IMR-90 (cell line): ENCODE data around the gene KRT32. TPM values are rescaled to one million over a fixed set of nuclear protein-coding genes. Genes with fewer than 3 reads are reported as not detected.

Experiments
- ATAC-seq: fragments of 200-7000 bp; cut with Tn5 transposase; 2 replicates; pipeline ENCODE4 v1.9.1; 2020; ENCODE audit warnings: low read depth, mild to moderate bottlenecking, moderate library complexity
- BruUV-seq: library from RNA; stranded (reverse); fragments of 400-500 nt; replicated peaks from 2 replicates; lab custom pipeline; 2021; lab: Mats Ljungman, UMichigan
- CTCF ChIA-PET: fragments of 300-600 bp; formaldehyde crosslinking; extraction: SDS; loops from one replicate; lab custom pipeline; 2021; ENCODE audit warnings: antibody characterized with exemption; lab: Yijun Ruan, JAX
- POLR2A ChIA-PET: fragments of 300-600 bp; sonication (Branson Sonifier 250); formaldehyde crosslinking; loops from one replicate; lab custom pipeline; 2022; ENCODE audit warnings: antibody characterized with exemption; ENCODE audit not compliant: unreplicated experiment; lab: Charles Lee
- DNase-seq: peaks from one replicate; pipeline ENCODE4 v3.0.0; 2013
- H2AFZ ChIP-seq: replicated peaks from 2 replicates; pipeline ENCODE3; 2013; ENCODE audit warnings: low read length, mild to moderate bottlenecking; ENCODE audit not compliant: poor library complexity
- H2AK5ac ChIP-seq: 2 replicates; pipeline ENCODE4 v1.6.1; 2013; ENCODE audit warnings: low read depth, low read length, inconsistent platforms
- H2AK9ac ChIP-seq: replicated peaks from 2 replicates; pipeline ENCODE3; 2013; ENCODE audit warnings: mild to moderate bottlenecking, low read depth, low read length, moderate library complexity; ENCODE audit not compliant: poor library complexity
- H2BK120ac ChIP-seq: 2 replicates; pipeline ENCODE4 v1.6.1; 2013; ENCODE audit warnings: low read depth, low read length, inconsistent platforms
- H2BK15ac ChIP-seq: 3 replicates; pipeline ENCODE4 v1.6.1; 2013; ENCODE audit warnings: low read depth, low read length, inconsistent platforms
- H2BK20ac ChIP-seq: 2 replicates; pipeline ENCODE4 v1.6.1; 2013; ENCODE audit warnings: low read depth, mild to moderate bottlenecking, inconsistent platforms, low read length, moderate library complexity
- H2BK5ac ChIP-seq: 2 replicates; pipeline ENCODE4 v1.6.1; 2013; ENCODE audit warnings: mild to moderate bottlenecking, low read depth, low read length, inconsistent platforms; ENCODE audit not compliant: poor library complexity, severe bottlenecking
- H3K14ac ChIP-seq: replicated peaks from 2 replicates; pipeline ENCODE4 v1.6.1; 2013; ENCODE audit warnings: low read depth, low read length, inconsistent platforms
- H3K18ac ChIP-seq: 2 replicates; pipeline ENCODE4 v1.6.1; 2013; ENCODE audit warnings: low read depth, low read length, control low read depth
- H3K23ac ChIP-seq: 2 replicates; pipeline ENCODE4 v1.6.1; 2013; ENCODE audit warnings: low read depth, low read length, inconsistent platforms
- H3K27ac ChIP-seq: 2 replicates; pipeline ENCODE4 v1.5.1; 2013; ENCODE audit warnings: mild to moderate bottlenecking, control low read depth, low read length; ENCODE audit not compliant: insufficient read depth
- H3K27me3 ChIP-seq: 2 replicates; pipeline ENCODE4 v1.6.1; 2013; ENCODE audit warnings: low read length; ENCODE audit not compliant: control insufficient read depth, insufficient read depth
- H3K36me3 ChIP-seq: 2 replicates; pipeline ENCODE4 v1.6.1; 2013; ENCODE audit warnings: low read length, mixed read lengths; ENCODE audit not compliant: control insufficient read depth, insufficient read depth
- H3K4ac ChIP-seq: 2 replicates; pipeline ENCODE4 v1.6.1; 2013; ENCODE audit warnings: low read depth, low read length, inconsistent platforms
- H3K4me1 ChIP-seq: 2 replicates; pipeline ENCODE4 v1.6.1; 2013; ENCODE audit warnings: low read length, mixed read lengths; ENCODE audit not compliant: control insufficient read depth, insufficient read depth
- H3K4me2 ChIP-seq: 2 replicates; pipeline ENCODE4 v1.6.1; 2013; ENCODE audit warnings: low read depth, mild to moderate bottlenecking, control low read depth, low read length, moderate library complexity
- H3K4me3 ChIP-seq: 2 replicates; pipeline ENCODE4 v1.5.1; 2013; ENCODE audit warnings: low read depth, mild to moderate bottlenecking, control low read depth, low read length, moderate library complexity; ENCODE audit not compliant: insufficient read depth
- H3K56ac ChIP-seq: 2 replicates; pipeline ENCODE4 v1.6.1; 2013; ENCODE audit warnings: low read length, inconsistent platforms; ENCODE audit not compliant: insufficient read depth; ENCODE audit errors: extremely low read depth
- H3K79me1 ChIP-seq, 2 experiments: 2 replicates each; pipeline ENCODE4 v1.6.1; 2013; ENCODE audit warnings: low read length in 2 of 2, inconsistent platforms in 1 of 2, low read depth in 1 of 2
- H3K9ac ChIP-seq: 2 replicates; pipeline ENCODE4 v1.6.1; 2013; ENCODE audit warnings: low read depth, low read length, control low read depth
- H3K9me1 ChIP-seq: 2 replicates; pipeline ENCODE4 v1.6.1; 2013; ENCODE audit warnings: low read length, inconsistent platforms; ENCODE audit not compliant: insufficient read depth
- H3K9me3 ChIP-seq: 2 replicates; pipeline ENCODE4 v1.6.1; 2013; ENCODE audit warnings: low read length; ENCODE audit not compliant: control insufficient read depth, insufficient read depth
- H4K20me1 ChIP-seq: 2 replicates; pipeline ENCODE4 v1.6.1; 2013; ENCODE audit warnings: low read length, inconsistent platforms; ENCODE audit not compliant: insufficient read depth
- H4K5ac ChIP-seq: 2 replicates; pipeline ENCODE4 v1.6.1; 2013; ENCODE audit warnings: mild to moderate bottlenecking, low read depth, low read length, control low read depth
- H4K8ac ChIP-seq, 2 experiments: 2 replicates each; pipeline ENCODE4 v1.6.1; 2013; ENCODE audit warnings: low read depth in 2 of 2, low read length in 2 of 2, control low read depth in 1 of 2, inconsistent platforms in 1 of 2
- H4K91ac ChIP-seq: 2 replicates; pipeline ENCODE4 v1.6.1; 2013; ENCODE audit warnings: low read depth, low read length, inconsistent platforms; ENCODE audit not compliant: insufficient read depth
- CTCF ChIP-seq: conservative IDR thresholded peaks from 2 replicates; pipeline ENCODE4 v1.5.1; 2012; ENCODE audit warnings: mild to moderate bottlenecking, low read depth, low read length, improper control_type of control experiment
- MXI1 ChIP-seq: IDR thresholded peaks from 2 replicates; pipeline ENCODE4 v1.6.1; 2012; ENCODE audit warnings: low read depth, mild to moderate bottlenecking, low read length, moderate library complexity, borderline replicate concordance
- POLR2A ChIP-seq: IDR thresholded peaks from 2 replicates; pipeline ENCODE4 v1.6.1; 2012; ENCODE audit warnings: mild to moderate bottlenecking, low read depth, low read length
- RAD21 ChIP-seq: IDR thresholded peaks from 2 replicates; pipeline ENCODE4 v1.6.1; 2012; ENCODE audit warnings: low read length, improper control_type of control experiment
- WGBS, 2 experiments: methylation state at CpG; one replicate each; pipeline versions ENCODE4 v1.1.5 to v1.1.7; 2013; ENCODE audit warnings: missing lambda C conversion rate in 2 of 2; ENCODE audit not compliant: insufficient read length in 1 of 2; ENCODE audit errors: extremely low coverage in 2 of 2; 5-methylcytosine and 5-hydroxymethylcytosine counted together
- dilution Hi-C: fragments of 300-500 bp; cut with HindIII; formaldehyde crosslinking; loops from one replicate; pipeline ENCODE4 v1.14.3; 2018; ENCODE audit warnings: low sequenced_read_pairs; ENCODE audit not compliant: unreplicated experiment
- in situ Hi-C: fragments of 300-500 bp; cut with MboI; formaldehyde crosslinking; loops from 3 replicates; pipeline ENCODE4 v1.14.3; 2019; ENCODE audit warnings: low sequenced_read_pairs, inconsistent platforms, mixed read lengths
- intact Hi-C: fragments of 100-400 bp; cut with micrococcal nuclease; formaldehyde crosslinking; loops from 2 replicates; pipeline ENCODE4 v1.10.0; 2022
- polyA plus RNA-seq, 3 experiments: library from polyadenylated mRNA; depleted of rRNA; stranded (reverse); fragments of >200 nt; gene quantifications; 2 replicates each; pipeline ENCODE4 v1.2.3, GENCODE V29; 2012; ENCODE audit warnings: low replicate concordance in 1 of 3
- total RNA-seq: library from RNA; depleted of rRNA; stranded (reverse); fragments of >200 nt; gene quantifications from 2 replicates; pipeline ENCODE4 v1.2.3, GENCODE V29; 2012

Gene KRT32
- total and polyA plus RNA-seq, 2 of the 4 experiments (the other 2 are of a cell fraction) = 0.09 TPM; not detected in 1

- Histone ChIP-seq H3K9me3 (peaks cover 14% of the 10 kb centered on the region), H3K18ac (no peak overlapping the region), H4K91ac (no peak overlapping the region), H4K20me1 (no peaks in the 10 kb centered on the region), H3K27me3 (peaks cover 14% of the 10 kb centered on the region), H4K8ac (no peak overlapping the region), H2BK20ac (no peak overlapping the region), H3K56ac (no peak overlapping the region), H2BK15ac (no peak overlapping the region), H2AFZ (no peak overlapping the region), H3K4ac (no peak overlapping the region), H3K9me1 (no peaks in the 10 kb centered on the region), H2AK9ac (no peak overlapping the region), H2BK120ac (no peak overlapping the region), H3K9ac (no peak overlapping the region), H3K4me2 (no peak overlapping the region), H3K4me1 (peaks cover 2% of the 10 kb centered on the region; the same call in 1 of the 2 replicates), H3K36me3 (no peaks in the 10 kb centered on the region), H2AK5ac (no peak overlapping the region), H4K5ac (no peak overlapping the region), H2BK5ac (no peak overlapping the region), H3K4me3 (no peak overlapping the region), H3K23ac (no peak overlapping the region), H3K14ac (no peak overlapping the region), H3K79me1 (no peaks in the 10 kb centered on the region), H3K27ac (no peak overlapping the region)
- intact Hi-C loops (no loop called here), in situ Hi-C loops (no loop called here), dilution Hi-C loops (no loop called here)
- ATAC-seq (no peak), DNase-seq (no peak)
- BruUV-seq = no TSS peak
- CTCF ChIA-PET = no interaction called here
- no CpG with 5 or more reads among the region's 3 CpGs for WGBS, 2 experiments
- POLR2A ChIA-PET = no interaction called here
- TF ChIP-seq RAD21 = peak; percentile 15; the same call in 1 of the 2 replicates
- no peak for TF ChIP-seq MXI1
- no peak for TF ChIP-seq POLR2A
- TF ChIP-seq CTCF = 0 out of 2 replicates have a peak, but pooled peaks have one; percentile 11
These were observed 11.0 kb downstream of the KRT32 start for GRCh38 chr17:41456204-41456603.
